Tibial nerve (tissue), 4 donors: Measurements from ENCODE around the gene CDH13.

Experiments
- CTCF ChIP-seq, 5 experiments: fragments of 200-600 bp in 3 of 5; fragments of 450-650 bp in 2 of 5; sonication (generic) in 3 of 5; IDR thresholded peaks; one replicate each; pipeline ENCODE4 v1.5.1; 2016 to 2019; ENCODE audit warnings: antibody characterized with exemption in 5 of 5, mild to moderate bottlenecking in 3 of 5, moderate library complexity in 2 of 5
- EP300 ChIP-seq, 2 donors: sonication (generic); formaldehyde crosslinking; IDR thresholded peaks; one replicate each; pipeline ENCODE4 v1.6.1; 2017; ENCODE audit warnings: antibody characterized with exemption in 2 of 2, mild to moderate bottlenecking in 1 of 2

- TF ChIP-seq CTCF (IDR thresholded peaks at IDR 0.05) (no peak), EP300 (IDR thresholded peaks at IDR 0.05) (no peak)
Measured at GRCh38 chr16:83602761-83603722, 976.3 kb downstream of the CDH13 start.
